HepG2 (cell line): ENCODE measurements around the gene TJAP1. TPM values are rescaled to one million over a fixed set of nuclear protein-coding genes. Genes with fewer than 3 reads are reported as not detected.
"Not testable (repeated sequence)": the region's sequence is repeated elsewhere in the genome, so short reads cannot be mapped to it uniquely, and the experiment has no call there.

Experiments used
- ATAC-seq: fragments of 200-7000 bp; cut with Tn5 transposase; 3 replicates; pipeline ENCODE4 v1.9.1; 2020; ENCODE audit warnings: mild to moderate bottlenecking, moderate library complexity
- BruUV-seq: library from RNA; stranded (reverse); fragments of 400-500 nt; replicated peaks from 2 replicates; lab custom pipeline; 2021; lab: Mats Ljungman, UMichigan
- CTCF ChIA-PET: fragments of 300-600 bp; formaldehyde crosslinking; extraction: SDS; loops from one replicate; lab custom pipeline; 2021; ENCODE audit warnings: low total read pairs, inconsistent platforms, low intra/inter-chr PET ratio; lab: Yijun Ruan, JAX
- POLR2A ChIA-PET: fragments of 350-600 bp; sonication (Branson Sonifier 250); formaldehyde crosslinking; loops from one replicate; lab custom pipeline; 2020; ENCODE audit warnings: antibody characterized with exemption, inconsistent platforms; lab: Yijun Ruan, JAX
- DNase-seq: peaks from one replicate; pipeline ENCODE4 v3.0.0-alpha.2; 2015; ENCODE audit warnings: low spot score
- FAIRE-seq: peaks from 3 replicates; lab custom pipeline; 2011; peaks lifted over from hg19 to GRCh38; lab: Jason Lieb, UNC
- H2AFZ ChIP-seq: one replicate; pipeline ENCODE4 v1.6.1; 2011; ENCODE audit warnings: low read length, inconsistent platforms
- H3K27ac ChIP-seq: fragments of 300-600 bp; 3 replicates; pipeline ENCODE4 v1.8.0; 2011; ENCODE audit warnings: mixed run types, mild to moderate bottlenecking, mixed read lengths, low read length, inconsistent platforms; ENCODE audit not compliant: insufficient read depth; ENCODE audit errors: extremely low read length
- H3K27me3 ChIP-seq, 2 experiments: fragments of 200-600 bp in 1 of 2; 2 replicates in 1 of 2; 3 replicates in 1 of 2; pipeline versions ENCODE4 v1.6.0 to v1.8.0; 2011; ENCODE audit warnings: low read length in 2 of 2, mild to moderate bottlenecking in 2 of 2, moderate library complexity in 2 of 2, inconsistent platforms in 1 of 2; ENCODE audit not compliant: insufficient read depth in 2 of 2, control insufficient read depth in 1 of 2
- H3K36me3 ChIP-seq, 2 experiments: fragments of 200-600 bp in 1 of 2; replicated peaks in 1 of 2; 2 replicates in 1 of 2; 3 replicates in 1 of 2; pipeline versions ENCODE4 v1.5.1 to v1.8.0; 2011; ENCODE audit warnings: low read length in 2 of 2, inconsistent platforms in 1 of 2; ENCODE audit not compliant: insufficient read depth in 2 of 2, control insufficient read depth in 1 of 2
- H3K4me1 ChIP-seq: 2 replicates; pipeline ENCODE4 v1.5.1; 2012; ENCODE audit warnings: low read length, inconsistent platforms; ENCODE audit not compliant: insufficient read depth
- H3K4me2 ChIP-seq: 2 replicates; pipeline ENCODE4 v1.6.0; 2011; ENCODE audit warnings: low read depth, low read length, inconsistent platforms
- H3K4me3 ChIP-seq, 3 experiments: fragments of 200-600 bp in 1 of 3; sonication (generic), shearing (Covaris generic) in 1 of 3; replicated peaks in 1 of 3; 2 replicates each; pipeline ENCODE4 v1.5.1; 2011 to 2016; ENCODE audit warnings: low read length in 3 of 3, inconsistent platforms in 2 of 3, low read depth in 2 of 3, mild to moderate bottlenecking in 2 of 3, control low read depth in 1 of 3, mixed read lengths in 1 of 3; ENCODE audit not compliant: insufficient read depth in 1 of 3
- H3K79me2 ChIP-seq: one replicate; pipeline ENCODE4 v1.6.1; 2011; ENCODE audit warnings: low read length, inconsistent platforms; ENCODE audit not compliant: insufficient read depth
- H3K9ac ChIP-seq: 2 replicates; pipeline ENCODE4 v1.6.0; 2011; ENCODE audit warnings: mild to moderate bottlenecking, low read depth, low read length, inconsistent platforms; ENCODE audit not compliant: insufficient read depth
- H3K9me3 ChIP-seq: 2 replicates; pipeline ENCODE4 v1.5.1; 2012; ENCODE audit warnings: mild to moderate bottlenecking, low read length
- H4K20me1 ChIP-seq: 2 replicates; pipeline ENCODE4 v1.6.0; 2011; ENCODE audit warnings: inconsistent platforms, mild to moderate bottlenecking, low read length, moderate library complexity; ENCODE audit not compliant: insufficient read depth
- AGO2 ChIP-seq: fragments of 200-400 bp; formaldehyde crosslinking; optimal IDR thresholded peaks from 2 replicates; pipeline ENCODE3; 2017; ENCODE audit warnings: mild to moderate bottlenecking, low read depth, low read length, moderate library complexity
- FIP1L1 ChIP-seq: fragments of 200-400 bp; formaldehyde crosslinking; IDR thresholded peaks from 2 replicates; pipeline ENCODE4 v1.6.1; 2018; ENCODE audit warnings: low read depth, mild to moderate bottlenecking, low read length, moderate library complexity, borderline replicate concordance; ENCODE audit not compliant: insufficient read depth
- MAFK ChIP-seq, 2 experiments: IDR thresholded peaks in 1 of 2; conservative IDR thresholded peaks in 1 of 2; 2 replicates each; pipeline ENCODE4 v1.6.1; 2011; ENCODE audit warnings: improper control_type of control experiment in 2 of 2, low read length in 2 of 2
- ZFP90 ChIP-seq: sonication (generic); formaldehyde crosslinking; IDR thresholded peaks from 2 replicates; pipeline ENCODE4 v1.8.0; 2022; ENCODE audit warnings: missing genetic modification reagents, mild to moderate bottlenecking, inconsistent platforms, borderline replicate concordance
- ZNF121 ChIP-seq: sonication (generic); formaldehyde crosslinking; IDR thresholded peaks from 2 replicates; pipeline ENCODE4 v1.5.0; 2020; ENCODE audit warnings: mild to moderate bottlenecking, missing genetic modification reagents
- WGBS: methylation state at CpG from one replicate; pipeline ENCODE4 v1.1.6; 2017; ENCODE audit warnings: low lambda C conversion rate; 5-methylcytosine and 5-hydroxymethylcytosine counted together
- in situ Hi-C: cut with HindIII; loops from 2 replicates; pipeline ENCODE4 v1.10.0; 2017; ENCODE audit warnings: low pct_unique_long_range_greater_than_20kb; ENCODE audit not compliant: extremely low pct_ligation_motif_present
- intact Hi-C: fragments of 100-400 bp; cut with micrococcal nuclease; formaldehyde crosslinking; loops from one replicate; pipeline ENCODE4 v1.10.0; 2022; ENCODE audit not compliant: unreplicated experiment
- polyA plus RNA-seq, 8 experiments: library from polyadenylated mRNA; depleted of rRNA in 3 of 8; stranded (reverse) in 7 of 8; unstranded in 1 of 8; fragments of >200 nt; fragmentation: Illumina TruSeq in 4 of 8; extraction: Trizol in 4 of 8; gene quantifications; 2 replicates each; pipeline versions ENCODE4 v1.2.1 to v1.2.3, GENCODE V29; 2011 to 2016; ENCODE audit warnings: low read depth in 4 of 8, missing spikeins in 1 of 8, mixed read lengths in 1 of 8; ENCODE audit not compliant: insufficient read depth in 1 of 8
- total RNA-seq, 5 experiments: library from RNA; depleted of rRNA; stranded (reverse); fragments of >200 nt; fragmentation: Illumina TruSeq; extraction: Trizol; gene quantifications; 2 replicates each; pipeline ENCODE4 v1.2.3, GENCODE V29; 2016; ENCODE audit warnings: low read depth in 1 of 5
- TF ChIP-seq, protein P1 (sequence below): sonication (generic); formaldehyde crosslinking; IDR thresholded peaks from 2 replicates; pipeline ENCODE4 v1.5.0; 2020; ENCODE audit warnings: mild to moderate bottlenecking, missing genetic modification reagents
- TF ChIP-seq, protein P2 (sequence below): sonication (generic); formaldehyde crosslinking; conservative IDR thresholded peaks from 2 replicates; pipeline ENCODE4 v1.8.0; 2022; ENCODE audit warnings: low read depth, missing genetic modification reagents

TJAP1 gene
- total and polyA plus RNA-seq, 2 of the 13 experiments (the other 11 are each of a cell fraction or from before 2014, with no cell fraction given), result 15.7 to 41.6 TPM

DNA sequence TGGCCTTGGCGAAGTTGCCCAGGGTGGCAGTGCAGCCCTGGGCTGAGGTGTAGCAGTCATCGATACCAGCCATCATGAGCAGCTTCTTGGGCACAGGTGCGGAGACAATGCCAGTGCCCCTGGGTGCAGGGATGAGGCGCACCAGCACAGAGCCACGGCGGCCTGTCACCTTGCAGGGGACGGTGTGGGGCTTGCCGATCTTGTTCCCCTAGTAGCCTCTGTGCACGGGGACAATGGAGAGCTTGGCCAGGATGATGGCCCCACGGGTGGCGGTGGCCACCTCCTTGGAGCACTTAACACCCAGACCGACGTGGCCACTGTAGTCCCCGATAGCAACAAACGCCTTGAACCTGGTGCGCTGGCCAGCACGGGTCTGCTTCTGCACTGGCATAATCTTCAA lies 61.6 kb downstream of the TJAP1 start:
- DNase-seq, POLR2A ChIA-PET, intact Hi-C loops, in situ Hi-C loops, H3K4me1 ChIP-seq, H3K27me3 ChIP-seq, CTCF ChIA-PET, H4K20me1 ChIP-seq, FAIRE-seq, H3K4me2 ChIP-seq, BruUV-seq, H2AFZ ChIP-seq, H3K9ac ChIP-seq, ATAC-seq, H3K79me2 ChIP-seq, H3K27ac ChIP-seq, H3K9me3 ChIP-seq, H3K4me3 ChIP-seq: not testable (repeated sequence)
- WGBS, result 98% methylated on average over 11 of the region's 17 CpGs
- H3K36me3 ChIP-seq, result peaks cover 12 to 66% of the 10 kb centered on the region in 2 experiments

DNA sequence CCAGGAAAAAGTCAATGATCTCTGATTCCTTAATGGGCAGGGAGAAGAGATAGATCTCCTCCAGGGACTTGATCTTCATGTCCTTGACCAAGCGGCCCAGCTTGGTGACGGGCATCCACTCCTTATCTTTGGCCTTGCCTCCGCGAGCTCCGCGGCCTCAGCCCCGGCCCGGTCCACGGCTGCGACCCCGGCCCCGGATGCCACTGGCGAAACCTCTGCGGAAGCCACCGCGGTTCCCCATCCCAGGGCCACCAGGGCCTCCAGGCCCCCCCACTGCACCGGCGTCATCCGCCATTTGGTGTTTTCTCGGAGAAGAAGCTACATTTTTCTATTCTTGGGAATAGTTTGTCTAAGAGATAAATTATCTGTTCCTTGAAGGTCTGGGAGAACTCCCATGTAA lies 62.0 kb downstream of the TJAP1 start:
- H3K27ac ChIP-seq, H3K4me2 ChIP-seq, intact Hi-C loops, FAIRE-seq, H3K9ac ChIP-seq, CTCF ChIA-PET, H4K20me1 ChIP-seq, in situ Hi-C loops, ATAC-seq, POLR2A ChIA-PET, BruUV-seq, H3K4me1 ChIP-seq, H3K4me3 ChIP-seq, H3K9me3 ChIP-seq, H3K27me3 ChIP-seq, DNase-seq, H3K79me2 ChIP-seq, H2AFZ ChIP-seq: not testable (repeated sequence)
- peak; percentile 26 for TF ChIP-seq AGO2
- WGBS, result 98% methylated on average over 18 of the region's 20 CpGs
- H3K36me3 ChIP-seq, result peaks cover 10 to 65% of the 10 kb centered on the region in 2 experiments

DNA sequence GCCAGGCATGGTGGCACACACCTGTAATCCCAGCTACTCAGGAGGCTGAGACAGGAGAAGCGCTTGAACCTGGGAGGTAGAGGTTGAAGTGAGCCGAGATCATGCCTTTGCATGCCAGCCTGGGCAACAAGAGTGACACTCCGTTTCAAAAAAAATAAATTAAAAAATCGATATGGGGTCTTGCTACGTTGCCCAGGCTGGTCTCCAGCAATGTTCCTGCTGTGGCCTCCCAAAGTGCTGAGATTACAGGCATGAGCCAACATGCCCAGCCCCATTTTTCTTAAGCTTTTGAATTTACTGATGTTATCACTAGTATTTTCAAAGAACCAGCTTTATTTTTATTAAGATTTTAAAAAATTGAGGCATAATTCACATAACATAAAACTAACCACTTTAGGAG lies 63.1 kb downstream of the TJAP1 start:
- Histone ChIP-seq H3K4me1 (no peaks in the 10 kb centered on the region), H2AFZ (no peak overlapping the region), H3K79me2 (no peaks in the 10 kb centered on the region), H3K36me3 (peaks cover 12 to 67% of the 10 kb centered on the region in 2 experiments), H3K4me2 (no peak overlapping the region), H3K27me3 (no peaks in the 10 kb centered on the region), H3K9me3 (no peaks in the 10 kb centered on the region), H4K20me1 (no peaks in the 10 kb centered on the region), H3K27ac (no peak overlapping the region), H3K9ac (no peak overlapping the region), H3K4me3 (no peak overlapping the region)
- ChIA-PET CTCF (no interaction called here), POLR2A (no interaction called here)
- WGBS, result 94% methylated on average over 5 of the region's 5 CpGs
- no peak for FAIRE-seq
- in situ Hi-C loops (no loop called here), intact Hi-C loops (no loop called here)
- no peak for DNase-seq
- ATAC-seq, result no peak
- no TSS peak for BruUV-seq
- TF ChIP-seq MAFK (conservative IDR thresholded peaks at IDR 0.05 in 1 of 2, IDR thresholded peaks at IDR 0.05 in 1 of 2; ENCODE audit: low read length in 2 of 2) (no peak), ZFP90 (CRISPR knock-in tag) (no peak), FIP1L1 (no peak), ZNF121 (peak; percentile 79)
- TF ChIP-seq, protein P1, sequence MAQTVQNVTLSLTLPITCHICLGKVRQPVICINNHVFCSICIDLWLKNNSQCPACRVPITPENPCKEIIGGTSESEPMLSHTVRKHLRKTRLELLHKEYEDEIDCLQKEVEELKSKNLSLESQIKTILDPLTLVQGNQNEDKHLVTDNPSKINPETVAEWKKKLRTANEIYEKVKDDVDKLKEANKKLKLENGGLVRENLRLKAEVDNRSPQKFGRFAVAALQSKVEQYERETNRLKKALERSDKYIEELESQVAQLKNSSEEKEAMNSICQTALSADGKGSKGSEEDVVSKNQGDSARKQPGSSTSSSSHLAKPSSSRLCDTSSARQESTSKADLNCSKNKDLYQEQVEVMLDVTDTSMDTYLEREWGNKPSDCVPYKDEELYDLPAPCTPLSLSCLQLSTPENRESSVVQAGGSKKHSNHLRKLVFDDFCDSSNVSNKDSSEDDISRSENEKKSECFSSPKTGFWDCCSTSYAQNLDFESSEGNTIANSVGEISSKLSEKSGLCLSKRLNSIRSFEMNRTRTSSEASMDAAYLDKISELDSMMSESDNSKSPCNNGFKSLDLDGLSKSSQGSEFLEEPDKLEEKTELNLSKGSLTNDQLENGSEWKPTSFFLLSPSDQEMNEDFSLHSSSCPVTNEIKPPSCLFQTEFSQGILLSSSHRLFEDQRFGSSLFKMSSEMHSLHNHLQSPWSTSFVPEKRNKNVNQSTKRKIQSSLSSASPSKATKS (CRISPR knock-in tag), result no peak
- TF ChIP-seq, protein P2, sequence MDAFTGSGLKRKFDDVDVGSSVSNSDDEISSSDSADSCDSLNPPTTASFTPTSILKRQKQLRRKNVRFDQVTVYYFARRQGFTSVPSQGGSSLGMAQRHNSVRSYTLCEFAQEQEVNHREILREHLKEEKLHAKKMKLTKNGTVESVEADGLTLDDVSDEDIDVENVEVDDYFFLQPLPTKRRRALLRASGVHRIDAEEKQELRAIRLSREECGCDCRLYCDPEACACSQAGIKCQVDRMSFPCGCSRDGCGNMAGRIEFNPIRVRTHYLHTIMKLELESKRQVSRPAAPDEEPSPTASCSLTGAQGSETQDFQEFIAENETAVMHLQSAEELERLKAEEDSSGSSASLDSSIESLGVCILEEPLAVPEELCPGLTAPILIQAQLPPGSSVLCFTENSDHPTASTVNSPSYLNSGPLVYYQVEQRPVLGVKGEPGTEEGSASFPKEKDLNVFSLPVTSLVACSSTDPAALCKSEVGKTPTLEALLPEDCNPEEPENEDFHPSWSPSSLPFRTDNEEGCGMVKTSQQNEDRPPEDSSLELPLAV (CRISPR knock-in tag), result no peak
